ENCODE measurements around the gene SLX1A. TPM values are rescaled to one million over a fixed set of nuclear protein-coding genes. Genes with fewer than 3 reads are reported as not detected.

SLX1A gene
- total and polyA plus RNA-seq, 10 of the 15 experiments (the other 5 are each of a cell fraction or from before 2014, with no cell fraction given): 2.5 to 123 (median 28.9) TPM

GRCh38 chr16:30144917-30145316 lies 48.8 kb upstream of the SLX1A start:
- Histone ChIP-seq H4K20me1 (ENCODE audit: control insufficient read depth, insufficient read depth) (no peaks in the 10 kb centered on the region), H3K79me2 (ENCODE audit: control insufficient read depth, insufficient read depth, low read length) (no peaks in the 10 kb centered on the region), H3K9me3 (replicated peaks; ENCODE audit: control insufficient read depth, insufficient read depth, low read length) (peaks cover 6% of the 10 kb centered on the region), H3K27ac (ENCODE audit: control insufficient read depth, insufficient read depth) (no peak overlapping the region), H3K27me3 (replicated peaks in 1 of 2; ENCODE audit: control insufficient read depth in 2 of 2, insufficient read depth in 2 of 2, low read length in 1 of 2) (no peaks in the 10 kb centered on the region), H3K4me2 (ENCODE audit: control insufficient read depth, insufficient read depth) (no peak overlapping the region), H3K4me1 (ENCODE audit: control insufficient read depth, insufficient read depth, low read length) (peaks cover under 1% of the 10 kb centered on the region; the same call in 1 of the 2 replicates), H3K9ac (ENCODE audit: control insufficient read depth, insufficient read depth, low read length) (no peak overlapping the region), H3K36me3 (ENCODE audit: control insufficient read depth in 2 of 2, insufficient read depth in 2 of 2, low read length in 1 of 2) (no peaks in the 10 kb centered on the region), H3K4me3 (no peak overlapping the region), H2AFZ (ENCODE audit: control insufficient read depth, low read depth, low read length) (no peak overlapping the region)
- DNase-seq (ENCODE audit: low read depth, low spot score) (no peak), FAIRE-seq (no peak), ATAC-seq (no peak)
- 35% methylated on average over 1 of the region's 1 CpG for WGBS (ENCODE audit: insufficient coverage, insufficient replicate concordance, low lambda C conversion rate, missing lambda C conversion rate)
- in situ Hi-C loops (cut with MboI) (no loop called here), intact Hi-C loops (cut with micrococcal nuclease; ENCODE audit: unreplicated experiment) (no loop called here)
- no peak for TF ChIP-seq ZBED1 (IDR thresholded peaks at IDR 0.05; ENCODE audit: borderline replicate concordance)
- TF ChIP-seq STAT1 (conservative IDR thresholded peaks at IDR 0.05): no peak
- TF ChIP-seq ELK1 (IDR thresholded peaks at IDR 0.05; ENCODE audit: low read depth, low read length): no peak
- TF ChIP-seq SIN3A (IDR thresholded peaks at IDR 0.05; ENCODE audit: low read depth, low read length): no peak
- TF ChIP-seq SREBF2 (IDR thresholded peaks at IDR 0.05; ENCODE audit: low read length): no peak
- TF ChIP-seq MTA3 (IDR thresholded peaks at IDR 0.05; ENCODE audit: borderline replicate concordance, low read length): no peak
- TF ChIP-seq BCL11A (IDR thresholded peaks at IDR 0.05; ENCODE audit: low read depth, low read length): no peak
- TF ChIP-seq PAX8 (IDR thresholded peaks at IDR 0.05): no peak
- TF ChIP-seq IKZF1 (conservative IDR thresholded peaks at IDR 0.05): no peak
- TF ChIP-seq CREM (IDR thresholded peaks at IDR 0.05; ENCODE audit: low read depth): no peak
- TF ChIP-seq EED (IDR thresholded peaks at IDR 0.05; ENCODE audit: low read depth): no peak
- no peak for TF ChIP-seq NR2F1 (conservative IDR thresholded peaks at IDR 0.05)
- TF ChIP-seq SKIL (IDR thresholded peaks at IDR 0.05; ENCODE audit: low read depth, poor library complexity, severe bottlenecking): no peak
- TF ChIP-seq MXI1 (IDR thresholded peaks at IDR 0.05; ENCODE audit: low read depth, low read length): no peak
- no peak for TF ChIP-seq BCLAF1 (IDR thresholded peaks at IDR 0.05)
- no peak for TF ChIP-seq MYC (IDR thresholded peaks at IDR 0.05; ENCODE audit: insufficient read depth, insufficient read length, insufficient replicate concordance, low read length, severe bottlenecking)
- no peak for TF ChIP-seq TAF1 (IDR thresholded peaks at IDR 0.05; ENCODE audit: borderline replicate concordance, low read depth, low read length)
- TF ChIP-seq MEF2A (IDR thresholded peaks at IDR 0.05; ENCODE audit: insufficient read depth, low read depth, low read length): no peak
- no peak for TF ChIP-seq IRF4 (IDR thresholded peaks at IDR 0.05; ENCODE audit: low read depth, low read length)
- TF ChIP-seq BCL3 (IDR thresholded peaks at IDR 0.05; ENCODE audit: borderline replicate concordance, insufficient read depth, low read depth, low read length, poor library complexity, severe bottlenecking): no peak
- SMC1A ChIA-PET (ENCODE audit: uncharacterized antibody, unreplicated experiment): no interaction called here
- POLR2A ChIA-PET: no interaction called here
- RAD21 ChIA-PET (ENCODE audit: unreplicated experiment): no interaction called here
- no TSS peak for BruUV-seq (replicated peaks)
- CTCF ChIA-PET: interaction anchor here (0.7 kb wide), 1 partner anchor 264 kb away, joined by 3 read pairs; no protein-coding TSS in a partner anchor

Measured in GM12878 (cell line).